GM18502 (cell line): ENCODE results near the gene DRC1.

Source experiments
- ATAC-seq: cut with Tn5 transposase; IDR thresholded peaks from one replicate; pipeline ENCODE4 v1.9.1; 2021; ENCODE audit warnings: mild to moderate bottlenecking; ENCODE audit not compliant: unreplicated experiment, poor library complexity

DRC1 gene

GRCh38 chr2:26474261-26474785, 72.6 kb downstream of the DRC1 start:
- no peak for ATAC-seq

- no peak for ATAC-seq
Observed at GRCh38 chr2:26475037-26475436, 73.3 kb downstream of the DRC1 start.

GRCh38 chr2:26475832-26476501, 74.2 kb downstream of the DRC1 start:
- no peak for ATAC-seq

DNA sequence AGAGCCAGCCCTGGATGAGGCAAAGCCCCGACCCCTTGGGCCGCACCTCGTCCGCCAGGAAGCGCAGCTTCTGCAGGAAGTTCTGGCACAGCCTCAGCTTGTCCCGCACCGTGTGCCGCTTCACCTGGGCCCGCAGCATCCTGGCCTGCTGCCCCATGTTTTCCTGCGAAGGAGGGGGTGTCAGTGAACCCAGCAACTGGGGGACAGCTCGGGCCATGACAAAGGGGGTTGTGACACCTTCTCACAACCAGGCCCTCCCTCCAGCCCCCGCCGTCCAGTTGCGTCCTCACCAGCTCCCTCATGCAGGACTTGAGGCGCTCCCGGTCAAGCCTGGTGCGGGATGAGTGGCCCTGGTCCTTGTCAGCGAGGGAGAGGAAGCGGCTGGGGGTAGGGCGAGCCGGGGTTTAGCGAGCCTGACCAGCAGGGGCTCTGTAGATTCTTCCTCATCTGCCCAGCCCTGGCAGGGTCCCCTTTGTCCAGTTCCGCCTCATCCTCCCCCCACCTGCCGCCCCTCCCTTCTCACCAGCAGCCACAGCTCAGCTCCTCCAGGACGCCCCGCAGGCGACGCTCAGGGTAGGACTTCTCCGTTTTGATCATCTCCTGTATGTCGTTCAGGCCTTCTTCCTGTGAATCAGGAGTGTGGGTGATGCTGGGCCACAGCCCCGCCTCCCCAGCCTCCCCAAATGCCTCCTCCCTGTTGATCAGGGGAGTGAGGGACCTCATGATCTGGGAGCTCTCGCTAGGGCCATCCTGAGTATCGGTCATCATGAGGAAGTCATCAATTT, 75.6 kb downstream of the DRC1 start:
- ATAC-seq: no peak

GRCh38 chr2:26477911-26478253, 76.2 kb downstream of the DRC1 start, which contains the start of gene OTOF:
TSS of gene OTOF (minus strand) at chr2:26478124.
- ATAC-seq: no peak

- no peak for ATAC-seq
Observed at GRCh38 chr2:26478366-26478765, 76.6 kb downstream of the DRC1 start.

DNA sequence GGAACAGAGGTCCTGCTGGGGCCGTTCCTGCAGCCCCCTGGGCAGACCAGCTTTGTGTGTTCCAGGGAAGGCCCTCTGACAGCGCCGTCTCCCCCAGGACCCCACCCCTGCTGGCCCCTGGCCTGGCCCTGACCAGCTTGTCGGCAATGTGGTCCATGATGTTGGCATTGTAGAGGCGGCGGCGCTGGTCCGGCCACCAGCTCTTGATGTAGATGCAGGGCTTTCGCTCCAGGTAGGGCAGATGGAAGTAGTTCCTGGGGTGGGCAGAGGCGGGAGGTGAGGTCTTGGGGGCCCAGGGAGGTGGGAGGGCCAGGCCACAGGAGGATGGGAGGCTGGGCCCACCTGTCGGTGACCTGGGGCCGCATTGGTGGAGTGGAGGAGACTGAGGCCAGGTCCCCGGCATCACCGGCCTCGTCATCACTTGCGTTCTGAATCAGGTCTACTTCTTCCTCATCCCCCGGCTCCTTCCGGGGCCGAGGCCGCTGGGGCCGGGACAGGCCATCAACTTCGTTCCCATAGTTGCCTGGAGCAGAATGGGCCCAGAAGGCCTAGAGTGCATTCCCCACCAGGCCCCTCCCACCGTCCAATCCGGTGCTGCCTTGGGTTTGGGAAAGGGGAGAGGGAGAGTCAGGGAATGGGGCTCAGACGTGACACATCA, 77.5 kb downstream of the DRC1 start:
- ATAC-seq: no peak

GRCh38 chr2:26479789-26480565, 78.3 kb downstream of the DRC1 start:
- no peak for ATAC-seq

DNA sequence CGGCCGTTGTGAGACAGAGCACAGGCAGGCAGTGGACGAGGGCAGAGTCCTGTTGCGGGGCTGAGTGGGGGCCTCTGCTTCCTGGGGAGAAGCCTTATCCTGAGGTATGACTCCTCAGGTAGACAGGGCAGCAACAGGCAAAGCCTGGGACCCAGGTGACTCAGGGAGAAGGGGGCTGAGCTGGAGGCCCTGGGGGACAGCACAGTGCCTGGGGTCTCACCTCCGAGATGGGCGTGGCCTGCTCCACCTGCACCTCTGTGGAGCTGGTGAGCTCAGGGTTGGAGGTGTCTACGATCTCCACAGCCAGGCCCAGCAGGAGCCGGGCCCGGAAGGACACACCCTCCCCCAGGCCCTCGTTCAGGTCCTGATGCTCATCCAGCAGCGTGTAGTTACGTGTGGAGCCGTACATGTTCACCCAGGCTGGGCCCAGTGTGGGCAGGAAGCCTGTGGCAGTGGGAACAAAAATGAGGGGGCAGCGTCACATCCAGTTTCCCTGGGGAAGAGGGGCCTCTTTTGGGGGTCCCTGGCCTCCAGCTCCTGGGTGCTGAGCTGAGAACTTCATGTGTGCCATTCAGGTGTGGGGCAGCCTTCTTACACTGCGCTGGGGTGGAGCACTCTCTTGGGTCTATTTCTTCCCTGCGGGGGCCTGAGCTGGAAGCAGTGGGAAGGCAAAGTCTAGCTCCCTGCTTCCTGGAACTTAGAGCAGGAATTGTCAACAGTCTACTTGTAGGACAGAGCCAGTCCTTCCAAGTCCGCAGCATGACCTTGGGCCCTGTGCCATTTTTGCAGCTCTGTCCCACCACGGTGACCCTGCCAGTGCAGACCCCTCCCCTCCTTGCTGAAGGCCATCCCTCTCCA, 79.1 kb downstream of the DRC1 start:
- ATAC-seq: no peak

DNA sequence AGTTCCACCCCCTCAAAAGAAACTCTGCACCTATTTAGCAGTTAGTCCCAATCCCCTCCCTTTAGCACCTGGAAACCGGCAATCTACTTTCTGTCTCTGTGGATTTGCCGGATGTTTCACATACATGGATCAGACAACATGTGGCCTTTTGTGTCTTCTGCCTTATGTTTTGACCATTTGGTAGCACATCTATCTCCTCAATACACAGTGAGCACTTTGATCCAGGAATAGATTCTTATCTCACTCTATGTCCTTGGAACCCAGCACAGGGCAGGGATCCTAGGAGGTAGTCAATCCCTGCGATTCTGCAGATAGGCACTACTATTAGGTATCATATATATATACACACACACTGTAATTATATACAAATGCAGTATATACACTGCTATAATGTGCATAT, 80.0 kb downstream of the DRC1 start:
- no peak for ATAC-seq

DNA sequence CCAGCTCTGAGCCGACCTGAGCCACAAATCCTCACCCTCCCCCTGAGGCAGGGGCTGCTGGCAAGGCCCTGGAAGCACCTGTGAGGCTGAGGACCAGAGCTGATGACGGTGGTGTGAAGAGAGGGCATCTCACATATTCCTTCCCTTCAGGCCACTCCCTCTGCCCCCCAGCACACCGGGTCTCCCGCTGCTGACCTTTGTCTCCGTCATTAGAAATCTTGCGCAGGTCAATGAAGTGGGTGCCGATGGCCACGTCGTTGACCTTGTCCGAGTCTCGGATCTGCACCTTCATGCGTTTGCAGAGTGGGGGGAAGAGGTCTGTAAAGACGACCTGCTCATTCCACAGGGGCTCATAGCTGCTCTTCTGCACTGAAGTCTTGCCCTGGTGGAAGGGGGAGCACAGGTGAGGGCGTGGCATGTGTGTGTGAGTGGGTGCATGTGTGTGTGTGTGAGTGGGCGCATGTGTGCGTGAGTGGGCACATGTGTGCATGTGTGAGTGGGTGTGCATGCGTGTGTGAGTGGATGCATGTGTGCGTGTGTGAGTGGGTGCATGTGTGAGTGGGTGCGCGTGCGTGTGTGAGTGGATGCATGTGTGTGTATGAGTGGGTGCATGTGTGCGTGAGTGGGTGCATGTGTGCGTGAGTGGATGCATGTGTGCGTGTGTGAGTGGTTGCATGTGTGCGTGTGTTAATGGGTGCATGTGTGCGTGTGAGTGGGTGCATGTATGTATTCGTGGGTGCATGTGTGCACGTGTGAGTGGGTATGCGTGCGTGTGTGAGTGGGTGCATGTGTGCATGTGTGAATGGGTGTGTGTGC, 80.7 kb downstream of the DRC1 start:
- no peak for ATAC-seq

DNA sequence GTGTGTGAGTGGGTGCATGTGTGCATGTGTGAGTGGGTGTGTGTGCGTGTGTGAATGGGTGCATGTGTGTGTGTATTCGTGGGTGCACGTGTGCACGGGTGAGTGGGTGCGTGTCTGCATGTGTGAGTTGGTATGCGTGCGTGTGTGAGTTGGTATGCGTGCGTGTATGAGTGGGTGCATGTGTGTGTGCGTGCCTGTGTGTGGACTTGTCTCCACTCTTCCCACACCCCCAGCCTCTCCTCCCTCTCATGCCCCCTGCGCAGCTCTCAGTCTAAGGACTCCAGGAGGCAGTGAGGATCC, 81.3 kb downstream of the DRC1 start:
- no peak for ATAC-seq

- no peak for ATAC-seq
Observed at GRCh38 chr2:26483516-26483915, 81.8 kb downstream of the DRC1 start.

DNA sequence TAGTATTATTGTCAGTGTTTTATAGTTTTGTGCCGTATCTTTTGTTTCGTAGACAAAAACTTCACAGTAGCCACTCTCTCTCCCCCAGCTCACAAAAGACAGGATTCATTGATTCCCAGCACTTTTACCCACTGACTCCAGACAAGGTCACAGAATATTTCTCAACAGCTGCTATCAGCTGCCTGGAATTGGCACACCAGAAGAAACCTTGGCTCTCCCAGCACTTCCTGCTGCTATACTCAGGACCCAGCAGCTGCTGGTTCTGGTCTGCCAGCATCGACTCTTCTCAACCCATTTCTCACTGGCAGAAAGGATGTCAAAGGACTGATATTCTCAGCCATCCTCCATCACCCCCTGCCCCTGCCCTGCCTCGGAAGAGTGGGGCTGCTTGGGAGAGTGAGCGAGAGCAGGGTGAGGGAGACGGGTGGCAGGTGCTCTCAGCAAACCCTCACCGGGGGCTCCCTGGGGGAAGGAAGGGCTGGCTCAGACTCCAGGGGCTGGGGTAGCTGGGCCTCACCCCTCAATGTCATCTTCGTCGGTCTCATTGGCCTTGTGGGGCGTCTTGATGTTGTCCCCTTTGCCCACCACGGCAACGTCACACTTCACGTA, 82.3 kb downstream of the DRC1 start:
- ATAC-seq: no peak

DNA sequence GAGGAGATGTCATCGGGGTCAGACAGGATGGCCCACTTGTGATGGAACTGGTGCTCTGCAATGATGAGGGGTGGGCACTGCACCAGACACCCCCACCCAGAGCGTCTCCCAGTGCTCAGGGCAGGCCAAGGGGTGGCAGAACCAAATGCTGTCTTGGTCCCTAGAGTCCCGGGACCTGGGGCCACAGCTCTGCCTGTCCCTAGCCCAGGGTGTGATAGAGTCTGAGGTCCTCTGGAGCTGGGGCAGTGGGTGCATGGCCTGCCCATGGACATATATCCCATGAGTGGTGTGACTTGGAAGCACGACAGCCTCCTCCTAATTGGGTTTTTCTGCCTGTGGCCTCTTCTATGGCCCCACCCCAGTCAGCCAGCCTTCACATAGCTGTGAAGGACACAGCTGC, 82.9 kb downstream of the DRC1 start:
- ATAC-seq: no peak

- ATAC-seq: no peak
Observed at GRCh38 chr2:26485099-26485498, 83.4 kb downstream of the DRC1 start.

GRCh38 chr2:26485725-26486418, 84.2 kb downstream of the DRC1 start:
- no peak for ATAC-seq

DNA sequence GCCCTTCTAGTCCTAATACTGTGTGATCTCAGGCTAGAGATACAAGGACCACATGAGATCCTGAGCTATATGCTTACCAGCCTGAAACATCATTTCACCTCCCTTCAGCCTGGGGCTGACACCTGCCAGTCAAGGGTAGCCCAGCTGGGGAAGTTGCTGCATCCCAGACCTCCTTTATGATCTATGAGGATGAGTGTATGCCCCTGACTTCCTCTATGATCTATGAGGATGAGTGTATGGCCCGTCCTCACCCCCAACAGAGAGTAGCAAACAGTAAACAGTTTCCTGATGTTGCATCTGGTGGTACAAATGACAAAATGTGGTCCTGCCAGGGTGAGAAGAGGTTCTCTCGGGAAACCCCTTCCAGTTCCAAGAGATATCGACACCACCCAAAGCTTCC, 85.1 kb downstream of the DRC1 start:
- no peak for ATAC-seq
